ENCODE data around the gene GGTLC2. TPM values are rescaled to one million over a fixed set of nuclear protein-coding genes. Genes with fewer than 3 reads are reported as not detected.
"Not testable (repeated sequence)": the region's sequence is repeated elsewhere in the genome, so short reads cannot be mapped to it uniquely, and the experiment has no call there.

The GGTLC2 gene
- total RNA-seq, 1 experiment from 2014 or later, result not detected

DNA sequence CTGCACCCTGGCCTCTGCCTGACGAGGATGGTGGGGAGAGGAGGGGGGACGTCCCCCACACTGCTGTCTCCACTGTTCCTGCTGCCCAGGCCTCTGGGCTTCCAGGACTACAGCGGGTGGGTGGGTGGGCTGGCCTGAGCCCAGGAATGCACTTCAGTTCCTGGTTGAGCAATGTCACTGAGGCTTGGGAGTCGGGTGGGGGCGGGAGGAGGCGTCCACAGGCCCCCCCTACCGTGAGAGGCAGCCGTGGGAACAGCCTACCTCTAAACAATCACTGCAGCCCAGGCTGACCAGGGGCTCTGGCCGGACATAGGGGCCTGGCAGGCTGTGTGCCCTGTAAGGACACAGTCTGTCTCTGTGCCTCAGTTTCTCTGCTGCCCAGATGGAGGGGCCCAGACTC lies 6.0 kb downstream of the GGTLC2 start:
- H3K79me2 ChIP-seq (ENCODE audit: low read length); H3K9me3 ChIP-seq (ENCODE audit: low read length); H3K36me3 ChIP-seq (ENCODE audit: low read depth, low read length); H3K9me2 ChIP-seq (replicated peaks; ENCODE audit: low read length); ATAC-seq; DNase-seq; CTCF ChIA-PET; H3K27me3 ChIP-seq (ENCODE audit: low read length); H3K27ac ChIP-seq (ENCODE audit: low read length); intact Hi-C loops (cut with micrococcal nuclease); H4K20me1 ChIP-seq (ENCODE audit: low read length); H3K4me1 ChIP-seq (ENCODE audit: insufficient read depth, low read length); H3K4me2 ChIP-seq (ENCODE audit: low read length); H3F3A ChIP-seq (ENCODE audit: low read length, unreplicated experiment); BruUV-seq (replicated peaks); H2AFZ ChIP-seq (ENCODE audit: low read length); H3K4me3 ChIP-seq (ENCODE audit: low read length); POLR2A ChIA-PET (ENCODE audit: unreplicated experiment); H3K9ac ChIP-seq (ENCODE audit: low read length): not testable (repeated sequence)

DNA sequence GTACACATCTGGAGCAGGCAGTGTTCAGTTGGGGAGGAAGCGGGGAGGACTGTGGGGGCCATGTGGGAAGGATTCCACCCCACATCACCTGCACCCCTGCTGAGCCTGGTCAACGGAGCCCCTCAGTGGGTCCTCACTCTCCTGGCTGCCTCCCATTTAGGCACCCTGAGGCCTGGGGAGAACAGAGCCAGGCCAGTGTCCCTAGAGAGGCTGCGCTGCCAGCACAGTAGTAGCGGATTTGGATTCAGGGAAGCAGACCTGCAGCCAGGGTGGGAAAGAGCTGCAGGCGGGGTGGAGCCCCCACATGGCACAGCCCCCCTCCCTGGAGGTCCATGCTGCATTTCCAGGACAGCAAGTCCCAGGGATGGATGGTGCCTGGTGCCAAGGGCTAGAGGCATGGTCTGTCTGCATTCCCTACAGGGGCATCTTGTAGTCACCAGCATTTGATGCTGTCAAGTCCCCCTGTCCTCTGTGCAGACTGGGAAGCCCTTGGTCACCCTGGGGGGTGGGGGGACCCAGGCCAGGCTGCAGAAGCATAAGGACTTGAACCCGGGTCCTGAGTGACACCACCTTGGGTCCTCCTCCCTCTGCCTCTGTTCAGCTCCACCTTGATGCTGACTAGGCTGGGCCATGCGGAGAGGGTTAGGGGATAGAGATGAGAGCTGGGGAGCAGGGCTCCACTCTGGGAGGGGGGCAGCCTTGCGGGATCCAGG lies 6.5 kb downstream of the GGTLC2 start:
- DNase-seq; H4K20me1 ChIP-seq (ENCODE audit: low read length); H3K79me2 ChIP-seq (ENCODE audit: low read length); H2AFZ ChIP-seq (ENCODE audit: low read length); H3K9me2 ChIP-seq (replicated peaks; ENCODE audit: low read length); intact Hi-C loops (cut with micrococcal nuclease); H3K9me3 ChIP-seq (ENCODE audit: low read length); ATAC-seq; BruUV-seq (replicated peaks); H3K9ac ChIP-seq (ENCODE audit: low read length); H3K36me3 ChIP-seq (ENCODE audit: low read depth, low read length); H3F3A ChIP-seq (ENCODE audit: low read length, unreplicated experiment); H3K4me3 ChIP-seq (ENCODE audit: low read length); POLR2A ChIA-PET (ENCODE audit: unreplicated experiment); H3K27ac ChIP-seq (ENCODE audit: low read length); H3K4me1 ChIP-seq (ENCODE audit: insufficient read depth, low read length); H3K27me3 ChIP-seq (ENCODE audit: low read length); H3K4me2 ChIP-seq (ENCODE audit: low read length); CTCF ChIA-PET: not testable (repeated sequence)

DNA sequence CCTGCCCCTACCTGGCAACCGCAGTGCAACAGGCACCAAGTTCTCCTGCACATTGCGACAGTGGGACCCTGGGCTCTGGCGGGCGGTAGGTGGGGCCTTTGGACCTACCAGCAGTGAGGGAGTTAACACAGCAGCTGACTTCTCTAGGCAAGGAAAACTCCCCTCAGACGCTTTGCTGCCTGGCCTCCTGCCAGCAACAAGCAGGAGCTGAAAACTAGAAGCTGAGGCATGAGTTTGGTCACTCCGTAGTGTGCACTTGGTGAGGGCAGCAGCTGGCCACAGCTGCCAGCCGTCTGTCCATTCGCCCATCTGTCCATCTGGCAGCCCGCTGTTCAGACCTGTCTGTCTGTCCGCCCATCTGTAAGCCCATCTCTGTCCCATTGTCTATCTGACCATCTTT lies 7.2 kb downstream of the GGTLC2 start:
- not testable (repeated sequence) for BruUV-seq (replicated peaks); H3K27me3 ChIP-seq (ENCODE audit: low read length)

DNA sequence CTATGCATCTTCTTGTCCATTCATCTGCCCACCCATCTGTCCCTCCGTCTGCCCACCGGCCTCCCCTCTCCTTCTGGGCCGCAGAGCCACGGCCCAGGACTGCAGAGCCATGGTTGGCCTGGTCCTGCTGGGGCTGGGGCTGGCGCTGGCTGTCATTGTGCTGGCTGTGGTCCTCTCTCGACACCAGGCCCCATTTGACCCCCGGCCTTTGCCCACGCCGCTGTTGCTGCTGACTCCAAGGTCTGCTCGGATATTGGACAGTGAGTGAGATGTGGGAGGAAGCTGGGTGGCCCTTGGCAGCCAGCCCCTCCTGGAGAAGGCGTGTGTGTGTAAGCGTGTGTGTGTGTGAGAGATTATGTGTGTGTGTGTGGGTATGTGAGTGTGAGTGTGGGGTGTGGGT lies 7.7 kb downstream of the GGTLC2 start:
- CTCF ChIA-PET; H3K36me3 ChIP-seq (ENCODE audit: low read depth, low read length); ATAC-seq; H3K9me2 ChIP-seq (replicated peaks; ENCODE audit: low read length); H3K4me2 ChIP-seq (ENCODE audit: low read length); BruUV-seq (replicated peaks); H3K4me1 ChIP-seq (ENCODE audit: insufficient read depth, low read length); H3K9me3 ChIP-seq (ENCODE audit: low read length); H3K27me3 ChIP-seq (ENCODE audit: low read length); H2AFZ ChIP-seq (ENCODE audit: low read length); DNase-seq; H3K79me2 ChIP-seq (ENCODE audit: low read length); H3K27ac ChIP-seq (ENCODE audit: low read length); H3F3A ChIP-seq (ENCODE audit: low read length, unreplicated experiment); POLR2A ChIA-PET (ENCODE audit: unreplicated experiment); intact Hi-C loops (cut with micrococcal nuclease); H3K4me3 ChIP-seq (ENCODE audit: low read length); H3K9ac ChIP-seq (ENCODE audit: low read length); H4K20me1 ChIP-seq (ENCODE audit: low read length): not testable (repeated sequence)

More for the DNA sequence above, 7.2 kb downstream of the GGTLC2 start:
- DNase-seq; H3K4me2 ChIP-seq (ENCODE audit: low read length); POLR2A ChIA-PET (ENCODE audit: unreplicated experiment); H3K4me1 ChIP-seq (ENCODE audit: insufficient read depth, low read length); intact Hi-C loops (cut with micrococcal nuclease); H3K9me2 ChIP-seq (replicated peaks; ENCODE audit: low read length); H2AFZ ChIP-seq (ENCODE audit: low read length); H4K20me1 ChIP-seq (ENCODE audit: low read length); H3K79me2 ChIP-seq (ENCODE audit: low read length); H3F3A ChIP-seq (ENCODE audit: low read length, unreplicated experiment); H3K36me3 ChIP-seq (ENCODE audit: low read depth, low read length); H3K9ac ChIP-seq (ENCODE audit: low read length); H3K27ac ChIP-seq (ENCODE audit: low read length); ATAC-seq; H3K9me3 ChIP-seq (ENCODE audit: low read length); H3K4me3 ChIP-seq (ENCODE audit: low read length); CTCF ChIA-PET: not testable (repeated sequence)

DNA sequence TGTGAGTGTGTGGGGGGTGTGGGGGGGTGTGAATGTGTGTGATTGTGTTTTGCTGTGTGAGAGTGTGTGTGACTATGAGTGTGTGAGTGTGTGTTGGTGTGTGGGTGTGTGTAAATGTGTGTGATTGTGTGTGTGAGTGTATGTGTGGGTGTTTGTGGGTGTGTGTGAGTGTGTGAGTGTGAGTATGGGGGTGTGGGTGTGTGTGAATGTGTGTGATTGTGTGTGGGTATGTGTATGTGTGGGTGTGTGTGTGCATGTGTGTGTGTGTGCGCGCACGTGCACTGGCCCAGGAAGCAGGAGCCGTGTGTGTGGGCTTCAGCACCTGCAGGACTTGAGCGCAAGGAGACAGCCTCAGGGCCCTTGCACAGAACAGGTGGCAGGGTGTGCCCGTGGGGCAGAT lies 8.2 kb downstream of the GGTLC2 start:
- H3K9me3 ChIP-seq (ENCODE audit: low read length); H4K20me1 ChIP-seq (ENCODE audit: low read length); H3K27ac ChIP-seq (ENCODE audit: low read length); H3K79me2 ChIP-seq (ENCODE audit: low read length); POLR2A ChIA-PET (ENCODE audit: unreplicated experiment); H3K4me2 ChIP-seq (ENCODE audit: low read length); H3K9ac ChIP-seq (ENCODE audit: low read length); H2AFZ ChIP-seq (ENCODE audit: low read length); BruUV-seq (replicated peaks); ATAC-seq; intact Hi-C loops (cut with micrococcal nuclease); H3K9me2 ChIP-seq (replicated peaks; ENCODE audit: low read length); H3K4me3 ChIP-seq (ENCODE audit: low read length); H3K4me1 ChIP-seq (ENCODE audit: insufficient read depth, low read length); H3K27me3 ChIP-seq (ENCODE audit: low read length); CTCF ChIA-PET; H3F3A ChIP-seq (ENCODE audit: low read length, unreplicated experiment); DNase-seq; H3K36me3 ChIP-seq (ENCODE audit: low read depth, low read length): not testable (repeated sequence)

DNA sequence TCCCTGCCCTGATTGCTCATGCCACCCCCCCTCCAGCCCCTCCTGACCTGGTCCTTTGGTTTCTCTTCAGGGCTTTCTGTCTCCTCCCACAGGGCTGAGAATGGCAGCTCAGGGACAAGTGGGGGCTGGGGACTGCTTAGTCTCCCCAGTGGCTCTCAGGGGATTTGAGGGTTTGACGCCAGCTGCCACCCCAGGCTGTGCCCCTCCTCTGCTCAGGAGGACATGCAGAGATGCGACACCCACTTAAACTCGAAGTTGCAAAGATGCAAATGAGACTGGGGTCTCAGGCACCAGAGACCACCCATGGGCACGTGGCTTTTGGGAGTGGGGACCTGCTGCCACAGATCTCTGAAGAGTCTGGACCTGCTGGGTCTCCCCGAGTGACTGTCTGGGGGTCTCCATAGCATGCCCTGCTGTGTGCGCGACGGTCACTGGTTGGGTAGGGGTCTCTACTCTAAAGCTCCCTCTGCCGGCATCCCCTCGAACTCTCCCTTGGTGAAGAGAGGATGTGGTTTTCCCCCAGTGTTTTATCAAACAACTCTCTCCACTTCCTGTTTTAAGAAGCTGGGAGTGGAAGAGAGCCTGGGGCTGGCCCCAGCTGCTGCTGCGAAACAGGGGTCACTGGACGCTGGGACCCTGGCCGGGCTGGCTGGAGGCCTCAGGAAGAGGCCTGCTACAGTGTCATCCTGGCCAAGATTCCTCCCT lies 9.4 kb downstream of the GGTLC2 start:
- BruUV-seq (replicated peaks); H4K20me1 ChIP-seq (ENCODE audit: low read length); H3K36me3 ChIP-seq (ENCODE audit: low read depth, low read length); intact Hi-C loops (cut with micrococcal nuclease); ATAC-seq; H3K79me2 ChIP-seq (ENCODE audit: low read length); H3K4me3 ChIP-seq (ENCODE audit: low read length); H2AFZ ChIP-seq (ENCODE audit: low read length); CTCF ChIA-PET; POLR2A ChIA-PET (ENCODE audit: unreplicated experiment); H3K9me2 ChIP-seq (replicated peaks; ENCODE audit: low read length); H3F3A ChIP-seq (ENCODE audit: low read length, unreplicated experiment); H3K9me3 ChIP-seq (ENCODE audit: low read length); H3K27ac ChIP-seq (ENCODE audit: low read length); DNase-seq; H3K4me2 ChIP-seq (ENCODE audit: low read length); H3K9ac ChIP-seq (ENCODE audit: low read length); H3K4me1 ChIP-seq (ENCODE audit: insufficient read depth, low read length): not testable (repeated sequence)
- H3K27me3 ChIP-seq (ENCODE audit: low read length), result peaks cover 18% of the 10 kb centered on the region
